A549 (cell line): ENCODE results near the gene TMEM121. TPM values are rescaled to one million over a fixed set of nuclear protein-coding genes. Genes with fewer than 3 reads are reported as not detected.

Experiments
- ATAC-seq, 2 experiments: fragments of 200-7000 bp in 1 of 2; fragments of >200 bp in 1 of 2; cut with Nextera tagmentation in 1 of 2; cut with Tn5 transposase in 1 of 2; 3 replicates each; pipeline versions ENCODE4 v1.8.0 to v1.9.1; 2018 to 2020; ENCODE audit warnings: mild to moderate bottlenecking in 1 of 2, moderate library complexity in 1 of 2
- CTCF ChIA-PET: fragments of 300-600 bp; sonication (Branson Sonifier 250); formaldehyde crosslinking; extraction: SDS; loops from one replicate; lab custom pipeline; 2021; ENCODE audit warnings: antibody characterized with exemption, inconsistent platforms; lab: Yijun Ruan, JAX
- POLR2A ChIA-PET: fragments of 350-600 bp; formaldehyde crosslinking; extraction: SDS; loops from one replicate; lab custom pipeline; 2021; ENCODE audit warnings: antibody characterized with exemption, inconsistent platforms; lab: Yijun Ruan, JAX
- DNase-seq, 2 experiments: peaks; one replicate each; pipeline versions ENCODE4 v3.0.0 to v3.0.0-alpha.2; 2011 to 2016; ENCODE audit warnings: low read depth in 1 of 2, low spot score in 1 of 2
- FAIRE-seq: peaks from 2 replicates; lab custom pipeline; 2011; peaks lifted over from hg19 to GRCh38; lab: Jason Lieb, UNC
- H3K27ac ChIP-seq, 2 experiments: fragments of >200 bp; sonication (Bioruptor Twin); formaldehyde crosslinking; 3 replicates each; pipeline ENCODE4 v1.5.1; 2016 to 2017
- H3K4me1 ChIP-seq: fragments of >200 bp; sonication (Bioruptor Twin); formaldehyde crosslinking; 3 replicates; pipeline ENCODE4 v1.6.1; 2016
- H3K4me2 ChIP-seq: fragments of >200 bp; sonication (Bioruptor Twin); formaldehyde crosslinking; 3 replicates; pipeline ENCODE4 v1.6.1; 2016
- H3K4me3 ChIP-seq: fragments of >200 bp; sonication (Bioruptor Twin); formaldehyde crosslinking; 3 replicates; pipeline ENCODE4 v1.5.1; 2016
- H3K9me3 ChIP-seq: fragments of >200 bp; sonication (Bioruptor Twin); formaldehyde crosslinking; 3 replicates; pipeline ENCODE4 v1.6.1; 2016
- BHLHE40 ChIP-seq: IDR thresholded peaks from 2 replicates; pipeline ENCODE4 v1.6.1; 2012; ENCODE audit warnings: low read depth, low read length, inconsistent platforms
- CBX2 ChIP-seq: fragments of 200-600 bp; sonication (generic); IDR thresholded peaks from 2 replicates; pipeline ENCODE4 v1.6.1; 2016; ENCODE audit warnings: low read depth, mild to moderate bottlenecking, borderline replicate concordance
- CEBPB ChIP-seq, 2 experiments: fragments of >200 bp in 1 of 2; sonication (Bioruptor Twin) in 1 of 2; formaldehyde crosslinking in 1 of 2; IDR thresholded peaks; 2 replicates each; pipeline ENCODE4 v1.6.1; 2012 to 2016
- CHD2 ChIP-seq: fragments of 150-350 bp; IDR thresholded peaks from 2 replicates; pipeline ENCODE4 v1.6.1; 2014; ENCODE audit warnings: low read length; ENCODE audit not compliant: partially characterized antibody
- CHD4 ChIP-seq: fragments of 200-600 bp; sonication (generic); IDR thresholded peaks from 2 replicates; pipeline ENCODE4 v1.6.1; 2016; ENCODE audit warnings: antibody characterized with exemption, mild to moderate bottlenecking, borderline replicate concordance
- ESRRA ChIP-seq: fragments of 150-350 bp; IDR thresholded peaks from 2 replicates; pipeline ENCODE4 v1.6.1; 2014; ENCODE audit warnings: mild to moderate bottlenecking, low read length, borderline replicate concordance
- HDAC2 ChIP-seq: fragments of 200-600 bp; sonication (generic); IDR thresholded peaks from 2 replicates; pipeline ENCODE4 v1.6.1; 2016
- HOXA7 ChIP-seq: fragments of 250-450 bp; sonication (Bioruptor Pico); IDR thresholded peaks from 2 replicates; pipeline ENCODE4 v1.5.0; 2020; ENCODE audit warnings: mild to moderate bottlenecking, moderate library complexity
- HOXB5 ChIP-seq: fragments of 250-450 bp; sonication (Bioruptor Pico); IDR thresholded peaks from 2 replicates; pipeline ENCODE4 v1.5.0; 2020; ENCODE audit warnings: mild to moderate bottlenecking, moderate library complexity
- JUN ChIP-seq, 2 experiments: fragments of >200 bp; sonication (Bioruptor Twin); formaldehyde crosslinking; IDR thresholded peaks; 2 replicates in 1 of 2; 3 replicates in 1 of 2; pipeline ENCODE4 v1.6.1; 2016 to 2017
- NPAS2 ChIP-seq: fragments of 250-450 bp; sonication (Bioruptor Pico); IDR thresholded peaks from 2 replicates; pipeline ENCODE4 v1.8.0; 2022; ENCODE audit warnings: mild to moderate bottlenecking, moderate library complexity, borderline replicate concordance
- POLR2A ChIP-seq: IDR thresholded peaks from 2 replicates; pipeline ENCODE4 v1.6.1; 2012; ENCODE audit warnings: mild to moderate bottlenecking, low read length
- POLR2AphosphoS2 ChIP-seq: conservative IDR thresholded peaks from 2 replicates; pipeline ENCODE4 v1.6.1; 2012; ENCODE audit warnings: low read length, improper control_type of control experiment, inconsistent platforms
- RAD21 ChIP-seq, 2 experiments: fragments of >200 bp in 1 of 2; sonication (Bioruptor Twin) in 1 of 2; formaldehyde crosslinking in 1 of 2; IDR thresholded peaks in 1 of 2; conservative IDR thresholded peaks in 1 of 2; 2 replicates in 1 of 2; 3 replicates in 1 of 2; pipeline ENCODE4 v1.6.1; 2012 to 2018; ENCODE audit warnings: inconsistent platforms in 1 of 2
- TP53 ChIP-seq: fragments of 250-450 bp; sonication (Bioruptor Pico); IDR thresholded peaks from 2 replicates; pipeline ENCODE4 v1.5.0; 2021; ENCODE audit warnings: mild to moderate bottlenecking, moderate library complexity
- ZC3H11A ChIP-seq: fragments of 450-650 bp; IDR thresholded peaks from 2 replicates; pipeline ENCODE4 v1.6.1; 2014; ENCODE audit warnings: antibody characterized with exemption, mild to moderate bottlenecking
- ZNF302 ChIP-seq: fragments of 250-450 bp; sonication (Bioruptor Pico); IDR thresholded peaks from 2 replicates; pipeline ENCODE4 v1.9.0; 2021; ENCODE audit warnings: inconsistent platforms, mild to moderate bottlenecking, moderate library complexity
- ZSCAN20 ChIP-seq: fragments of 250-450 bp; sonication (Bioruptor Pico); IDR thresholded peaks from 2 replicates; pipeline ENCODE4 v1.8.0; 2022; ENCODE audit warnings: mild to moderate bottlenecking, moderate library complexity
- WGBS: methylation state at CpG from one replicate; pipeline ENCODE4 v1.1.6; 2017; ENCODE audit errors: missing lambda C conversion rate; 5-methylcytosine and 5-hydroxymethylcytosine counted together
- polyA plus RNA-seq, 4 experiments: library from polyadenylated mRNA; depleted of rRNA in 3 of 4; stranded (reverse); fragments of >200 nt; fragmentation: RNase III in 1 of 4; extraction: RNeasy Plus Mini Kit Qiagen cat#74134 plus additional on column Dnase treatment in 1 of 4; gene quantifications; 2 replicates in 3 of 4; 3 replicates in 1 of 4; pipeline ENCODE4 v1.2.3, GENCODE V29; 2011 to 2017
- TF ChIP-seq, protein P1 (sequence below): fragments of 450-650 bp; IDR thresholded peaks from 2 replicates; pipeline ENCODE4 v1.6.1; 2014; ENCODE audit warnings: antibody characterized with exemption
- TF ChIP-seq, protein P2 (sequence below): IDR thresholded peaks from 2 replicates; pipeline ENCODE4 v1.6.1; 2012; ENCODE audit warnings: low read depth, borderline replicate concordance
- TF ChIP-seq, protein P3 (sequence below): IDR thresholded peaks from 2 replicates; pipeline ENCODE4 v1.6.1; 2012
- TF ChIP-seq, protein P4 (sequence below): IDR thresholded peaks from 2 replicates; pipeline ENCODE4 v1.6.1; 2012
- TF ChIP-seq, protein P5 (sequence below): fragments of >200 bp; sonication (Bioruptor Twin); formaldehyde crosslinking; IDR thresholded peaks from 3 replicates; pipeline ENCODE4 v1.6.1; 2016

The TMEM121 gene
- polyA plus RNA-seq, 2 of the 4 experiments (the other 2 are of a cell fraction), result 2.3 to 5.7 TPM

DNA sequence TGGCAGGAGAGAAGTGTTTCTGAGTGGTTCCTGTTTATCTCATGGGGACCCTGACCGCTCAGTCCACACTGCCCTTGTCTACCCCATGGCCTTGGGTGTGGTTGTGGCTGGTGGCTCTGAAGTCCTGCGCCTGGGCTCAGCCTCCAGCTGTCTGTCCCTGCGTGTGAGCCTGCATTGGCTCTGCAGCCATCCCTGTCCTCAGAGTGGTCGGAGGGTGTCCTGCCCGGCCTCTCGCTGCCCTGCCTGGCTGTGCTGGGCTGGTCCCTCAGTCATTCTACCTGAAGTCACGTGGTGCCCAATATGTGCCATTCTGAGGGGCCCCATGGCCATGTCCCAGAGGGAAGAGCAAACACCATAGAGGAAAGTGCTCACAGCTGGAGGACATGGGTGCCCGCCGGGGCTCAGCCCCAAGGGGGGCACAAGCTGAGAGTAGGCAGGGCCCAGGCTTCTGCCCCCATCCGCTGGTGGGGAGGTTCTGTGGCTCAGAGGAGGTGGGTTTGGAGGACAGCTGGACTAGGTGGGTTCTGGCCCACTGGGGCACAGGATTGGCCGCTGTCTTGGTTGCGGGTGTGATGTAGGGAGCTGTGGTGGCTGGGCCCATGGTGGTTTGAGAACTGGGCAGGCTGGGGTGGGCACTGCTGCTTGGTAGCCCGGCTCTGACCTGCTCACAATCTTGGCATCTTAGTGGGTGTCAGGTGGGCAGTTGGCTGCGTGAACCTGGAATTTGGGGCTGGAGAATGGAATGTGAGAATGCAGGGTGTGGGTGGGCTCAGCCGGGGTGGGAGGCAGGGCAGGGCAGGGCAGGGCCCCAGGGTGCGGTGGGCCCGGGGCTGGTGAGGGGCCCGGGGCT is 23.7 kb upstream of the TMEM121 start:
- Histone ChIP-seq H3K9me3 (no peaks in the 10 kb centered on the region), H3K4me3 (no peak overlapping the region), H3K27ac (no peak overlapping the region), H3K4me1 (no peaks in the 10 kb centered on the region), H3K4me2 (no peak overlapping the region)
- ChIA-PET CTCF (interaction anchor here (0.6 to 4.6 kb wide), 5 partner anchors 9 to 35 kb away, joined by 4 to 19 read pairs (median 7); partner anchors contain the start of gene CRIP1), POLR2A (no interaction called here)
- ATAC-seq, result peak in 1 of 2 experiments; percentile 5; a peak in 2 of 6 replicates
- 79% methylated on average over 10 of the region's 18 CpGs for WGBS
- DNase-seq, result no peak
- TF ChIP-seq ZSCAN20 (CRISPR knock-in tag) (no peak), JUN (IDR thresholded peaks at IDR 0.05) (no peak), ZNF302 (CRISPR knock-in tag) (no peak), HOXB5 (CRISPR knock-in tag) (no peak), HDAC2 (no peak), RAD21 (conservative IDR thresholded peaks at IDR 0.05 in 1 of 2, IDR thresholded peaks at IDR 0.05 in 1 of 2) (no peak), NPAS2 (CRISPR knock-in tag) (no peak), HOXA7 (CRISPR knock-in tag) (no peak)
- TF ChIP-seq, protein P1, sequence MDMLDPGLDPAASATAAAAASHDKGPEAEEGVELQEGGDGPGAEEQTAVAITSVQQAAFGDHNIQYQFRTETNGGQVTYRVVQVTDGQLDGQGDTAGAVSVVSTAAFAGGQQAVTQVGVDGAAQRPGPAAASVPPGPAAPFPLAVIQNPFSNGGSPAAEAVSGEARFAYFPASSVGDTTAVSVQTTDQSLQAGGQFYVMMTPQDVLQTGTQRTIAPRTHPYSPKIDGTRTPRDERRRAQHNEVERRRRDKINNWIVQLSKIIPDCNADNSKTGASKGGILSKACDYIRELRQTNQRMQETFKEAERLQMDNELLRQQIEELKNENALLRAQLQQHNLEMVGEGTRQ, result no peak
- TF ChIP-seq, protein P2, sequence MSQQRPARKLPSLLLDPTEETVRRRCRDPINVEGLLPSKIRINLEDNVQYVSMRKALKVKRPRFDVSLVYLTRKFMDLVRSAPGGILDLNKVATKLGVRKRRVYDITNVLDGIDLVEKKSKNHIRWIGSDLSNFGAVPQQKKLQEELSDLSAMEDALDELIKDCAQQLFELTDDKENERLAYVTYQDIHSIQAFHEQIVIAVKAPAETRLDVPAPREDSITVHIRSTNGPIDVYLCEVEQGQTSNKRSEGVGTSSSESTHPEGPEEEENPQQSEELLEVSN, result no peak
- TF ChIP-seq, protein P3, sequence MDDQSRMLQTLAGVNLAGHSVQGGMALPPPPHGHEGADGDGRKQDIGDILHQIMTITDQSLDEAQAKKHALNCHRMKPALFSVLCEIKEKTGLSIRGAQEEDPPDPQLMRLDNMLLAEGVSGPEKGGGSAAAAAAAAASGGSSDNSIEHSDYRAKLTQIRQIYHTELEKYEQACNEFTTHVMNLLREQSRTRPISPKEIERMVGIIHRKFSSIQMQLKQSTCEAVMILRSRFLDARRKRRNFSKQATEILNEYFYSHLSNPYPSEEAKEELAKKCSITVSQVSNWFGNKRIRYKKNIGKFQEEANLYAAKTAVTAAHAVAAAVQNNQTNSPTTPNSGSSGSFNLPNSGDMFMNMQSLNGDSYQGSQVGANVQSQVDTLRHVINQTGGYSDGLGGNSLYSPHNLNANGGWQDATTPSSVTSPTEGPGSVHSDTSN, result no peak; the same call in 1 of the 2 replicates
- FAIRE-seq, result no peak

DNA sequence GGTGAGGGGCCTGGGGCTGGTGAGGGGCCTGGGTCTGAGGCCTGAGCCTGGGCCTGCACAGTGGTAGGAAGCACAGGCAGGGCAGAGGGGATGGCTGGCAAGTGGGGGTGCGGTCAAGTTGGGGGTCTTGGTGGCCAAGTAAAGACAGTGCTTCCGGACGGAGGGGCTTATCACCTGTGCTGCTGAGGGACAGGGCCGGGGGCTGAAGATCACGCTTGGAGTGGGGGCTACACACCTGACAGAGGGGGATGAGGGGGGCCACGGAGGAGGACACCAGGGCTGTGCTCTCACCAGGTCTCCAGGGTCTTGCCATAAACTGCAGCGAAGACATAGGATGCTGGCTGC is 23.1 kb upstream of the TMEM121 start:
- H3K4me3 ChIP-seq, result no peak overlapping the region
- no peak for FAIRE-seq
- H3K4me1 ChIP-seq, result no peaks in the 10 kb centered on the region
- POLR2A ChIA-PET, result no interaction called here
- no peak overlapping the region for H3K4me2 ChIP-seq
- no peak for TF ChIP-seq TP53 (CRISPR knock-in tag)
- TF ChIP-seq, protein P3, result no peak
- TF ChIP-seq POLR2AphosphoS2, result no peak
- TF ChIP-seq, protein P2, result no peak
- TF ChIP-seq CHD2, result no peak
- TF ChIP-seq ZC3H11A, result no peak
- no peak for TF ChIP-seq CBX2
- TF ChIP-seq, protein P4, sequence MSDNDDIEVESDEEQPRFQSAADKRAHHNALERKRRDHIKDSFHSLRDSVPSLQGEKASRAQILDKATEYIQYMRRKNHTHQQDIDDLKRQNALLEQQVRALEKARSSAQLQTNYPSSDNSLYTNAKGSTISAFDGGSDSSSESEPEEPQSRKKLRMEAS, result no peak
- TF ChIP-seq CHD4, result no peak
- no peak for TF ChIP-seq POLR2A
- no peak for TF ChIP-seq CEBPB (IDR thresholded peaks at IDR 0.05)
- TF ChIP-seq, protein P5, sequence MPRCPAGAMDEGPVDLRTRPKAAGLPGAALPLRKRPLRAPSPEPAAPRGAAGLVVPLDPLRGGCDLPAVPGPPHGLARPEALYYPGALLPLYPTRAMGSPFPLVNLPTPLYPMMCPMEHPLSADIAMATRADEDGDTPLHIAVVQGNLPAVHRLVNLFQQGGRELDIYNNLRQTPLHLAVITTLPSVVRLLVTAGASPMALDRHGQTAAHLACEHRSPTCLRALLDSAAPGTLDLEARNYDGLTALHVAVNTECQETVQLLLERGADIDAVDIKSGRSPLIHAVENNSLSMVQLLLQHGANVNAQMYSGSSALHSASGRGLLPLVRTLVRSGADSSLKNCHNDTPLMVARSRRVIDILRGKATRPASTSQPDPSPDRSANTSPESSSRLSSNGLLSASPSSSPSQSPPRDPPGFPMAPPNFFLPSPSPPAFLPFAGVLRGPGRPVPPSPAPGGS, result no peak
- TF ChIP-seq BHLHE40, result no peak
- no peak for TF ChIP-seq ESRRA
- no peak for DNase-seq
- 84% methylated on average over 6 of the region's 7 CpGs for WGBS
- no peak overlapping the region for H3K27ac ChIP-seq
- peak in 1 of 2 experiments; percentile 12; a peak in 2 of 6 replicates for ATAC-seq
- H3K9me3 ChIP-seq, result no peaks in the 10 kb centered on the region
- CTCF ChIA-PET, result interaction anchor here (1.6 to 4.6 kb wide), 3 partner anchors 9 to 25 kb away, joined by 4 to 19 read pairs (median 7); no protein-coding TSS in a partner anchor
